Upper lobe of right lung (tissue), 1 donor: ENCODE results near the gene MRPL20. TPM values are rescaled to one million over a fixed set of nuclear protein-coding genes. Genes with fewer than 3 reads are reported as not detected.

Source experiments
- ATAC-seq: fragments of 200-7000 bp; cut with Tn5 transposase; one replicate; pipeline ENCODE4 v1.9.1; 2020; ENCODE audit warnings: mild to moderate bottlenecking, moderate library complexity
- DNase-seq: peaks from one replicate; pipeline ENCODE4 v3.0.0-alpha.2; 2020
- H3K27ac ChIP-seq: fragments of 200-600 bp; one replicate; pipeline ENCODE4 v1.8.0; 2022
- H3K27me3 ChIP-seq: fragments of 200-600 bp; one replicate; pipeline ENCODE4 v1.8.0; 2022; ENCODE audit warnings: mild to moderate bottlenecking
- H3K36me3 ChIP-seq: fragments of 200-600 bp; one replicate; pipeline ENCODE4 v1.8.0; 2022
- H3K4me1 ChIP-seq: fragments of 200-600 bp; one replicate; pipeline ENCODE4 v1.8.0; 2022
- H3K4me3 ChIP-seq: fragments of 200-600 bp; one replicate; pipeline ENCODE4 v1.8.0; 2022; ENCODE audit warnings: mild to moderate bottlenecking
- H3K9me3 ChIP-seq: fragments of 200-600 bp; one replicate; pipeline ENCODE4 v1.8.0; 2022
- CTCF ChIP-seq: fragments of 200-600 bp; IDR thresholded peaks from one replicate; pipeline ENCODE4 v1.8.0; 2022; ENCODE audit warnings: antibody characterized with exemption
- intact Hi-C: fragments of 100-400 bp; cut with DNase I; formaldehyde crosslinking; loops from one replicate; pipeline ENCODE4 v1.11.0; 2022
- total RNA-seq: library from RNA; stranded (reverse); fragmentation: NEBNext Ultra II Directional; extraction: Animal tissue kit (Norgen Biotek cat#: 25700); gene quantifications from one replicate; pipeline ENCODE4 v1.2.1, GENCODE V29; 2021
- donor health status: DM: no; HTN: yes; CAD: no; lungs with severe emphysema.

The MRPL20 gene
- total RNA-seq, 1 donor from 2014 or later = 80.7 TPM

- TF ChIP-seq CTCF = no peak
- Histone ChIP-seq H3K9me3 (no peaks in the 10 kb centered on the region), H3K27me3 (no peaks in the 10 kb centered on the region), H3K4me3 (peak overlapping the region; percentile 36), H3K4me1 (peaks cover 31% of the 10 kb centered on the region), H3K36me3 (no peaks in the 10 kb centered on the region), H3K27ac (no peak overlapping the region)
- ATAC-seq (peak; percentile 5), DNase-seq (peak; percentile 70)
- intact Hi-C loops = no loop called here
Measured at GRCh38 chr1:1427106-1427819, 20.2 kb upstream of the MRPL20 start.

GRCh38 chr1:1426496-1427105 lies 19.5 kb upstream of the MRPL20 start:
- no peak overlapping the region for H3K4me3 ChIP-seq
- intact Hi-C loops = no loop called here
- H3K27ac ChIP-seq = no peak overlapping the region
- H3K4me1 ChIP-seq = peaks cover 25% of the 10 kb centered on the region
- no peak for TF ChIP-seq CTCF
- H3K9me3 ChIP-seq = no peaks in the 10 kb centered on the region
- ATAC-seq (no peak), DNase-seq (no peak)
- no peaks in the 10 kb centered on the region for H3K36me3 ChIP-seq
- no peaks in the 10 kb centered on the region for H3K27me3 ChIP-seq

- peaks cover 19% of the 10 kb centered on the region for H3K4me1 ChIP-seq
- TF ChIP-seq CTCF = no peak
- DNase-seq = peak; percentile 69
- no peaks in the 10 kb centered on the region for H3K27me3 ChIP-seq
- H3K36me3 ChIP-seq = no peaks in the 10 kb centered on the region
- no peaks in the 10 kb centered on the region for H3K9me3 ChIP-seq
- H3K4me3 ChIP-seq = no peak overlapping the region
- ATAC-seq = no peak
- H3K27ac ChIP-seq = no peak overlapping the region
- intact Hi-C loops = no loop called here
Measured at GRCh38 chr1:1425753-1426495, 18.8 kb upstream of the MRPL20 start.

GRCh38 chr1:1425426-1425752 lies 18.3 kb upstream of the MRPL20 start:
- Histone ChIP-seq H3K36me3 (no peaks in the 10 kb centered on the region), H3K27ac (no peak overlapping the region), H3K4me3 (no peak overlapping the region), H3K4me1 (peaks cover 13% of the 10 kb centered on the region), H3K27me3 (no peaks in the 10 kb centered on the region), H3K9me3 (no peaks in the 10 kb centered on the region)
- no peak for TF ChIP-seq CTCF
- DNase-seq (no peak), ATAC-seq (no peak)
- intact Hi-C loops = no loop called here

GRCh38 chr1:1424707-1425106 lies 17.6 kb upstream of the MRPL20 start:
- Histone ChIP-seq H3K4me3 (no peak overlapping the region), H3K36me3 (no peaks in the 10 kb centered on the region), H3K27ac (no peak overlapping the region), H3K4me1 (peaks cover 6% of the 10 kb centered on the region), H3K9me3 (no peaks in the 10 kb centered on the region), H3K27me3 (no peaks in the 10 kb centered on the region)
- DNase-seq = no peak
- ATAC-seq = no peak
- no peak for TF ChIP-seq CTCF
- intact Hi-C loops = no loop called here
